ENCODE data around the gene USP10. TPM values are rescaled to one million over a fixed set of nuclear protein-coding genes. Genes with fewer than 3 reads are reported as not detected.

Gene USP10, protein sequence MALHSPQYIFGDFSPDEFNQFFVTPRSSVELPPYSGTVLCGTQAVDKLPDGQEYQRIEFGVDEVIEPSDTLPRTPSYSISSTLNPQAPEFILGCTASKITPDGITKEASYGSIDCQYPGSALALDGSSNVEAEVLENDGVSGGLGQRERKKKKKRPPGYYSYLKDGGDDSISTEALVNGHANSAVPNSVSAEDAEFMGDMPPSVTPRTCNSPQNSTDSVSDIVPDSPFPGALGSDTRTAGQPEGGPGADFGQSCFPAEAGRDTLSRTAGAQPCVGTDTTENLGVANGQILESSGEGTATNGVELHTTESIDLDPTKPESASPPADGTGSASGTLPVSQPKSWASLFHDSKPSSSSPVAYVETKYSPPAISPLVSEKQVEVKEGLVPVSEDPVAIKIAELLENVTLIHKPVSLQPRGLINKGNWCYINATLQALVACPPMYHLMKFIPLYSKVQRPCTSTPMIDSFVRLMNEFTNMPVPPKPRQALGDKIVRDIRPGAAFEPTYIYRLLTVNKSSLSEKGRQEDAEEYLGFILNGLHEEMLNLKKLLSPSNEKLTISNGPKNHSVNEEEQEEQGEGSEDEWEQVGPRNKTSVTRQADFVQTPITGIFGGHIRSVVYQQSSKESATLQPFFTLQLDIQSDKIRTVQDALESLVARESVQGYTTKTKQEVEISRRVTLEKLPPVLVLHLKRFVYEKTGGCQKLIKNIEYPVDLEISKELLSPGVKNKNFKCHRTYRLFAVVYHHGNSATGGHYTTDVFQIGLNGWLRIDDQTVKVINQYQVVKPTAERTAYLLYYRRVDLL
- total RNA-seq: 106 and 124 TPM in 2 replicates

GRCh38 chr16:84699712-84700445 lies at the start of gene USP10:
USP10 (plus strand) TSS chr16:84700000; CDS start chr16:84700091, 91 bp downstream.
- intact Hi-C loops (cut with micrococcal nuclease): loop anchor here (2.0 kb wide), 1 partner anchor 25 kb away; no protein-coding TSS in a partner anchor

DNA sequence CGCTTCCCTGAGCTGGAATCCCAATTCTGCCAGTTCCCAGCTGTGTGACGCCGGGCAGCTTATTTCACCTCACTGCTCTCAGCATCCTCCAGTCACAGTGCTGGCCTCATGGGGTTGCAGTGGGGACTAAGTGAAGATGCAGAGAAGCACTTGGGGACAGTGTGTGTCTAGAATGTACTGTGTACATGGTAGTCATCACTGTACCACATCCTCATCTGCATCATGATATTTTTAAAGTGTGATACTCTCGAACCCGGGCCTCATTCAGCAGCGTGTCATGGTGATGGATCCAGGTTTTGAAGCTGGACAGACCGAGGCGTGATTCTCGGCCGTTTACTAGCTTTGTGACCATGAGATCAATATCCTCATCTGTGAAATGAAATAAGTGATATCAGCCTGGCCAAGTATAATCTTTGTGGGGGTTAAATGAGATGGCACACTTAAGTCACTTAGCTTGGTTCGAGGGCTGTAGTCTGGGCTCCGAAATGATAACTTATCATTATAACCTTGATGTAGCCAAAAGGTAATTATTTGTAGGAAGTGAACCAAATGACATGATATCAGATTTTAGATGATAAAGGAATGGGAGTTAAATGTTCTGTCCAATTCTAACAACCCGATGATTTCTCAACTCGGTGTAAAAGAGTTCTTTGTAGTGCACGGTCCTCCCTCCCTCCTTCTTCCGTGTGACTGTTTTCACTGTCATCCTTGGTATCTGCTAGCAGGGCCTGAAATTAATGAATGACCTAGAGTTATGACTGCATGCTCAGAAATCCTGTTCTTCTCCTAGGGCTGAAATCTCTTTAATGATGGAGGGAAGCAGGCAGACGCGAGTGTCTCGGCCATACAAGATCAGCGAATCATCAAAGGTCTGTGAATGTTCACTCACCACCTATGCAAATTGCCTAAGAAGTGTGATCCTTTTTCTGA lies 49.5 kb upstream of the USP10 start:
- intact Hi-C loops (cut with micrococcal nuclease): no loop called here

DNA sequence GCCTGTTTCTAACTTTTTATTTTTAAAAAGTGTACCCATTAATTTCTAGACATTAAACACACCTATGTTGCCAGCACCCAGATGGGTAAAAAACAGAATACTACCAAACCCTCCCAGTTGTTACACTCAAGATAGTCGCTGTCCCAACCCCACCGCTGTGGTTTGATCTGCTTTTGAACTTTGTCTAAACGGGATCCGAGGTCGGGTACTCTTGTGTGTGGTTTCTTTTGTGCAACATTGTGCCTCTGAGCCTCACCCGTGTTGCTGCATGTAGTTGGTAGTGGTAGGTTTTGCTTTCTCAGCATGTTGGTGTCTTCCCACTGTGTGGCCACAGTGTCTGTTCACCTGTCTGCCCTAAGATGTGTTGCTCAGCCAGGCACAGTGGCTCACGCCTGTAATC lies 47.2 kb upstream of the USP10 start:
- intact Hi-C loops (cut with micrococcal nuclease): no loop called here

GRCh38 chr16:84654238-84654637 lies 45.6 kb upstream of the USP10 start:
- intact Hi-C loops (cut with micrococcal nuclease): no loop called here

GRCh38 chr16:84654998-84655397 lies 44.8 kb upstream of the USP10 start:
- intact Hi-C loops (cut with micrococcal nuclease): no loop called here

DNA sequence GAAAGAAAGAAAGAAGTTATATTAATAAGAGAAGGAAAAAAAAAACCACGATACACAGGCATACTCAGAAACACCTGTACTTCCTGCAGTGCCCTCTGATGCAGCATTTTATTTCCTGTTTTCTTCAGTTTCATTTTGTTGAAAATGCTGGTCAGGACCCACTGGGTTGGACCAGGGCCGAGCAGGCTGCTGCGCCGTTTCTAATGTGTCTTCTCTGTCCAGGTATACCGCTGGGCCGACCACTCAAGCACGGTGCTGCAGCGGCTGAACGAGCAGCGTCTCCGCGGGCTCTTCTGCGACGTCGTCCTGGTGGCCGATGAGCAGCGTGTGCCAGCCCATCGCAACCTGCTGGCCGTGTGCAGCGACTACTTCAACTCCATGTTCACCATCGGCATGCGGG lies 43.2 kb upstream of the USP10 start:
- intact Hi-C loops (cut with micrococcal nuclease): no loop called here

DNA sequence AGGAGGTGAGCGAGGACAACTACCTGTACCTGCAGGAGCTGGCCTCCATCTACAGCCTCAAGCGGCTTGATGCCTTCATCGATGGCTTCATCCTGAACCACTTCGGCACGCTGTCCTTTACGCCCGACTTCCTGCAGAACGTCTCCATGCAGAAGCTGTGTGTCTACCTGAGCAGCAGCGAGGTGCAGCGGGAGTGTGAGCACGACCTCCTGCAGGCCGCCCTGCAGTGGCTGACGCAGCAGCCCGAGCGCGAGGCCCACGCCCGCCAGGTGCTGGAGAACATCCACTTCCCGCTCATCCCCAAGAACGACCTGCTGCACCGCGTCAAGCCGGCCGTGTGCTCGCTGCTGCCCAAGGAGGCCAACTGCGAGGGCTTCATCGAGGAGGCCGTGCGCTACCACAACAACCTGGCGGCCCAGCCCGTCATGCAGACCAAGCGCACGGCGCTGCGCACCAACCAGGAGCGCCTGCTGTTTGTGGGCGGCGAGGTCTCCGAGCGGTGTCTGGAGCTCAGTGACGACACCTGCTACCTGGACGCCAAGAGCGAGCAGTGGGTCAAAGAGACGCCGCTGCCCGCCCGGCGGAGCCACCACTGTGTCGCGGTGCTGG lies 42.5 kb upstream of the USP10 start:
- intact Hi-C loops (cut with micrococcal nuclease): no loop called here

DNA sequence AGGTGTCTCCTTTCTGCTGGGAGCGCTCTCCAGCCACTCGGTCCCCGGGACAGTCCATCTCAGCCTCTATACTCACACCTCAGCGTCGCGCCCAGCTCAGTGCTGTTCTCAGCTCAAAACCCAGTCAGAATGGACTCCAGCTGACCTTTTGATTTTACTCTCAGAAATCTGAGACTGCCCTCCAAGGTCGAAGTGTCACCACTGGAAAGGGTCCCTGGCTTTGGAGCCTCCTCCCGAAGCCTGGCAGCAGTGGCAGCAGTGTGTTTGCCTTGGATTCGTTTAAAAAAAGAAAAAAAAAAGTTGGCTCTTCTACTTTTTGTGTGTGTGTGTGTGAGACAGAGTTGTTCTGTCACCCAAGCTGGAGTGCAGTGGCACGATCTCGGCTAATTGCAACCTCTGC lies 41.1 kb upstream of the USP10 start:
- intact Hi-C loops (cut with micrococcal nuclease): no loop called here

DNA sequence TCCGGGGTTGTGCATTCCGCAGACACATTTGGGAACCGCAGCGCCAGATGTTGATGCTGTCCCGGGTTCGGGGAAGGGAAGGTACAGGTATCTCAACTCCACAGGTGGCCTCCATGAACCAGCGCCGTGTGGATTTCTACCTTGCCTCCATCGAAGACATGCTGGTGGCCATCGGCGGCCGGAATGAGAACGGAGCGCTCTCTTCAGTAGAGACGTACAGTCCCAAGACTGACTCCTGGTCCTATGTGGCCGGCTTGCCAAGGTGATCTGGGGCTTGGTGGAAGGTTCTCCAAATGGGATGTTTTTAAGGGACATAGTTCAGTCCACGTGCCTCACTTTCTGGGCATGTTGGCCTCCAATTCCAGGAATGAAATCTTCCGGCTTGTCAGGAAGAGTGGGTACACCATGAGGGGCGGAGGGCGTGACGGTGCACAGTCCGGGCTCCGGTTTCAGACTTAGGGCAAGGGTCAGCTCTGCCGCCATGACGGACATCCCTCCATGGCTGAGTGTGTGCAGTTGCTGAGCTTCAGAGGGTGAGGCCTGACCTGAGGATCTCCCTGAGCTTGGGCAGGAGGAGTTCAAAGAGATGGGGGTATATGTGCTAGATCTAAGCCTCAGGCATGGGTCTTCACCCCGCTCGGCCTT lies 40.0 kb upstream of the USP10 start:
- intact Hi-C loops (cut with micrococcal nuclease): no loop called here

- intact Hi-C loops (cut with micrococcal nuclease): no loop called here
Measured at GRCh38 chr16:84660973-84661372, 38.8 kb upstream of the USP10 start.

DNA sequence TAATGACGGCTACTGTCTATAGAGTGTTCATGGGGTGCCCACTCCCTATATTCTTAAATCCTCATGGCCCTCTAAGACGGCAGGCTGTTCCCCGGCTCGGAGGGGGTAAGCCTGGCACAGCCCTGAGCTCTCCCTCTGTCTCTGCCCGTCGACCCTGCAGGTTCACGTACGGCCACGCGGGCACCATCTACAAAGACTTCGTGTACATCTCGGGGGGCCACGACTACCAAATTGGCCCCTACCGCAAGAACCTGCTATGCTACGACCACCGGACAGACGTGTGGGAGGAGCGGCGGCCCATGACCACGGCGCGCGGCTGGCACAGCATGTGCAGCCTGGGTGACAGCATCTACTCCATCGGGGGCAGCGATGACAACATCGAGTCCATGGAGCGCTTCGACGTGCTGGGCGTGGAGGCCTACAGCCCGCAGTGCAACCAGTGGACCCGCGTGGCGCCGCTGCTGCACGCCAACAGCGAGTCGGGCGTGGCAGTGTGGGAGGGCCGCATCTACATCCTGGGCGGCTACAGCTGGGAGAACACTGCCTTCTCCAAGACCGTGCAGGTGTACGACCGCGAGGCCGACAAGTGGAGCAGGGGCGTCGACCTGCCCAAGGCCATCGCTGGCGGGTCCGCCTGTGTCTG lies 38.3 kb upstream of the USP10 start:
- intact Hi-C loops (cut with micrococcal nuclease): no loop called here

DNA sequence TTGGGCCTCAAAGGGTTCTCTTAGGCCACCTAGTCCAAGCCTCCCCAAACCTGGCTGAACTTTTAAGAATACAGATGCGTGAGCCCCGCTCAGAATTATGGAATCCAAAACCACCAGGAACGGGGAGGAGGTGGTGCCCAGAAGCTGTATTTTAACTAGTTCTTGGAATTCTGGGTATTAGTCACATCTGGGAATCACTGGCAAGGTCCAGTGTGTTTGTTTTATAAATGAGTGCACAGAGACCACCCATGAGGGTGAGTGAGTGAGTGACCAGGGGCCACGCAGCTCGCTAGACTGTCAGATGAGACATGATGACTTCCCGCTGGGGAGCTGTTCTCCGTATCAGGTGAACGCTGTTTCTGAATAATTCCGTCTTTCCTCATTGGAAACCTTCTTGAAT lies 37.3 kb upstream of the USP10 start:
- intact Hi-C loops (cut with micrococcal nuclease): no loop called here

- intact Hi-C loops (cut with micrococcal nuclease): no loop called here
Measured at GRCh38 chr16:84663433-84664101, 36.2 kb upstream of the USP10 start.

GRCh38 chr16:84665359-84665758 lies 34.4 kb upstream of the USP10 start:
- intact Hi-C loops (cut with micrococcal nuclease): no loop called here

DNA sequence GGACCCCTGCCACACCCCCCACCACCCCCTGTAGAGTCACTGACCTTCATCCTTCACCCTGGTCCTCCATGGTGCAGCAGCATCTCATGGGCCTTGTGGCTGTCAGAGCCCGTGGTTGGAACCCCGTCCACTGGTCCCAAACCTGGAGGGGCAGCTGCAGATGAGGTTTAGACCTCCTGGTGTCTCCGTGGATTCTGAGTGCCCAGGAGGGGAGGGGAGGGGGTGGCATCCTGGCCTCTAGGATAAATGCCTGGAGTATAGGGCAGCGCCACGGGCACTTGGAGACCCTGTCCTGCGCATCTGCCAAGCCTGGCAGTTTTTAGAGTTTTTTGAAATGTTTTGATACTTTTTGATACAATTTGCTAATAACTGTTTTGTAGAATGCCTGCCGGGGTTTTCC lies 34.0 kb upstream of the USP10 start:
- intact Hi-C loops (cut with micrococcal nuclease): no loop called here

- intact Hi-C loops (cut with micrococcal nuclease): no loop called here
Measured at GRCh38 chr16:84667600-84668309, 32.0 kb upstream of the USP10 start.

GRCh38 chr16:84670063-84670462 lies 29.7 kb upstream of the USP10 start:
- intact Hi-C loops (cut with micrococcal nuclease): no loop called here
